GM18868 (cell line): ENCODE results near the gene PPP4R1.
"Not testable (repeated sequence)": the region's sequence is repeated elsewhere in the genome, so short reads cannot be mapped to it uniquely, and the experiment has no call there.

Experiments
- ATAC-seq: cut with Tn5 transposase; IDR thresholded peaks from one replicate; pipeline ENCODE4 v1.9.1; 2021; ENCODE audit warnings: mild to moderate bottlenecking, moderate library complexity; ENCODE audit not compliant: unreplicated experiment

PPP4R1 gene, protein sequence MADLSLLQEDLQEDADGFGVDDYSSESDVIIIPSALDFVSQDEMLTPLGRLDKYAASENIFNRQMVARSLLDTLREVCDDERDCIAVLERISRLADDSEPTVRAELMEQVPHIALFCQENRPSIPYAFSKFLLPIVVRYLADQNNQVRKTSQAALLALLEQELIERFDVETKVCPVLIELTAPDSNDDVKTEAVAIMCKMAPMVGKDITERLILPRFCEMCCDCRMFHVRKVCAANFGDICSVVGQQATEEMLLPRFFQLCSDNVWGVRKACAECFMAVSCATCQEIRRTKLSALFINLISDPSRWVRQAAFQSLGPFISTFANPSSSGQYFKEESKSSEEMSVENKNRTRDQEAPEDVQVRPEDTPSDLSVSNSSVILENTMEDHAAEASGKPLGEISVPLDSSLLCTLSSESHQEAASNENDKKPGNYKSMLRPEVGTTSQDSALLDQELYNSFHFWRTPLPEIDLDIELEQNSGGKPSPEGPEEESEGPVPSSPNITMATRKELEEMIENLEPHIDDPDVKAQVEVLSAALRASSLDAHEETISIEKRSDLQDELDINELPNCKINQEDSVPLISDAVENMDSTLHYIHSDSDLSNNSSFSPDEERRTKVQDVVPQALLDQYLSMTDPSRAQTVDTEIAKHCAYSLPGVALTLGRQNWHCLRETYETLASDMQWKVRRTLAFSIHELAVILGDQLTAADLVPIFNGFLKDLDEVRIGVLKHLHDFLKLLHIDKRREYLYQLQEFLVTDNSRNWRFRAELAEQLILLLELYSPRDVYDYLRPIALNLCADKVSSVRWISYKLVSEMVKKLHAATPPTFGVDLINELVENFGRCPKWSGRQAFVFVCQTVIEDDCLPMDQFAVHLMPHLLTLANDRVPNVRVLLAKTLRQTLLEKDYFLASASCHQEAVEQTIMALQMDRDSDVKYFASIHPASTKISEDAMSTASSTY

DNA sequence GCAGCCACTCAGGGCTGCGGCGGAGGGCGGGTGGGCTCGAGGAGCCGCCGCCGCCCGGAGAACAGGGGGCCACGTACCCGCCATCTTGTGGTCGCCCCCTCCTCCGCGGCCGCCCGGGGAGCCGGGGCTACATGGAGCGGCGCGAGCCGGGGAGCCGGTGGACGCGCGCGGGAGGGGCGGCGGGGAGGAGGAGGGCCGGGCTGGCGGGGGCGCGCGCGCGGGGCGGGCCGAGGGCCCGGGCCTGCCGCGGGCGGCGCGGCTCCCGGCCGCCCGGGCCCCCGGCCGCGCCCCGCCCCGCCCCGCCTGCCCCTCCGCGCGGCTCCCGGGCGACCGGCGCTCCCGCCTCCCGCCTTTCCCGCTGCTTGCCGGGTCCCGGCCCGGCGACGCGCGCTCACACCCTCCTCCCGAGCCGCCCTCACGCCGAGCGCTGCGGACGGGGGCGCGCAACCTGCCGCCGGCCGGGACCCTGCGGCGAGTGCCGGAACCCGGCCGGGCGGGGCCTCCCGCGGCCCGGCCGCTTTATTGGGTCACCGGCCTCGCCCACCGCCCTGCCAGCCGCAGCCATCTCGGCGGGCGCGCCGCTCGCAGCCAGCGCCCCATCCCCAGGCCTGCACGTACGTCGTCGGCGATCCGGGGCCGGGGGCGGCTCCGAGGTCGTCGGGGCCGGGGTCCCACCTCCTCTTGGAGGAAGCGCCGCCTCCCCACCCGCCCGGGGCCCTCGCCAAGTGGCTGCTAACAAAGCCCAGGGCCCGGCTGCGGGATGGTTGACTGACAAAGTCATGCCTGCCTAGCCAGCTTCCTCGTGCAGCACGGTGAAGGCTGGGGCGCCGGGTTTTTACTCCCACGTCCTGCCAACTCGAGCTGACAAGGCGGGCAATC is at the start of gene PPP4R1:
Gene PPP4R1 (minus strand): TSS at position 159 of the 879 bp plus-strand sequence. CDS start 75 bp downstream, at position 84.
- ATAC-seq = peak; percentile 64

DNA sequence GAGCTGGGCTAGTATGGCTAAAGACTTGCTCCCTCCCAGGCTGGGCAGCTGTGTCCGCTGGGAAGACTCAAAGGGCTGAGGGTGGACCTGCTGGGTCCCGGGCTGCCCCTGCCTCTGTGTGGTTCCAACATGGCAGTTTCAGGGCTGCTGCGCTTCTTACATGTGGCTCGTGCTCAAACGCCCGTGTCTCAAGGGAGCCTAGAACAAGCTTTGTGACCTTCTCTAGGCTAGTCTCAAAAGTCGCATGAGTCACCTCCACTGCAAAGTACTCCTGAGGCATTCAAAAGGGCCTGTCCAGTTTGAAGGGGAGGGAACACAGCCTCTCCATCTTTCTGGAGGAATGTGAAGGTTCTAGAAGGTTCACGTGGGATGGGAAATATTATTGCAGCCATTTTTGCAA is 49.0 kb upstream of the PPP4R1 start:
- no peak for ATAC-seq

DNA sequence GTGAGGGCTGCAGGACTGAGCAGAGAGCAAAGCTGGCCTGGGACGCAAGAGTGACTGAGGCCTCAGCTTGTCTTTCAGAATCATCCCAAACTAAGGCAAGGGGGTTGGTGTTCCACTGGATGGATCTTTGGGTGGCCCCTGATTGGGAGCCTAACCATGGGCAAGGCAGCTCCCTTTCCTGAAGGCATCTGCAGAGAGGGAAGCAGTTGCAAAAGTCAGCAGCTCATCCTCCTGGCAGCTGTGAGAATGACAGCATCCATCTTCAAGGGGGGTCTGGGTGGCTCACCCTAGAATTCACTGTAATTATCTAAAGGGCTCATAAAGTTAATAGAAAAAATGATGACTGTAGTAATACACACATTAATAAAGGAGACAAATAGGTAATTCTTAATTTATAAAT is 47.2 kb upstream of the PPP4R1 start:
- ATAC-seq = no peak

DNA sequence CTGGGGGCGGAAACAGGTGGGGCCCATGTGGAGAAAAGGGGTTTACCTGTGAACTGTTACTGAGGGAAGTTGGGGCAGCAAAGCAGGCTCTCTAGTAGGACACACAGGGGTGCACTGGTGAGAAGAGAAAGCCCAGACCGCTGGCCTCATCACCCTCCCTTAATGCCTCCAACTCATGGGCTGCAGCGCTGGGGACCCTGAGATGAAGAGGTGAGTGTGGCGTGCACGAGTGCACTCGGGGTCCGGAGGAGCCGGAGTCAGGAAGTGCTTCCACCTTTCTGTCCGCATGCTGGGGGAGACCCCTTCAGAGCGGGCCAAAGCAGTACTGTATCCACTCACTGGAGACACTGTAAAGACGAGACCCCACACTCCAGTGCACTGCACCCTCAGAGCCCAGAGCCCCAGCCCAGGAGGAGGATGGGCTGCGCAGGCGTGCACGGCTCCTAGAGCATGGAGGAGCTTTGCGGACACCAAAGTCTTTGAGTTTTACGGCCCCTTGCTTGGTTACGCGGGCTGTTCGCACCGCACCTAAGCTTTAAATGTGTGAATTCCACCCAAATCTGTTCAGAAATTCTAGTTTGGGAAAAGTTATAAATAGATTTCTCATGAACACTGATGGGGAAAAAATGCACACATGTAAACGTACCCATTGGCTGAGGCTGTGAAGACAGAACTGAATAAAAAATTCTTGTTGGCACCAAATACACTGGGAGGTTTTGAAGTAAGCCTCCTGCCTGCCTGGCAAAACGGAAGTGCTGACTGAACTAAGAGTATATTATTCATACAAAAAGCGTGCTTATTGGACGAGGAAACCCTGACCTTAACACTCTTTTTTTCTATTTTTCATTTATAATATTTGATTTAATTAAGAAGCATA is 45.4 kb upstream of the PPP4R1 start:
- no peak for ATAC-seq

DNA sequence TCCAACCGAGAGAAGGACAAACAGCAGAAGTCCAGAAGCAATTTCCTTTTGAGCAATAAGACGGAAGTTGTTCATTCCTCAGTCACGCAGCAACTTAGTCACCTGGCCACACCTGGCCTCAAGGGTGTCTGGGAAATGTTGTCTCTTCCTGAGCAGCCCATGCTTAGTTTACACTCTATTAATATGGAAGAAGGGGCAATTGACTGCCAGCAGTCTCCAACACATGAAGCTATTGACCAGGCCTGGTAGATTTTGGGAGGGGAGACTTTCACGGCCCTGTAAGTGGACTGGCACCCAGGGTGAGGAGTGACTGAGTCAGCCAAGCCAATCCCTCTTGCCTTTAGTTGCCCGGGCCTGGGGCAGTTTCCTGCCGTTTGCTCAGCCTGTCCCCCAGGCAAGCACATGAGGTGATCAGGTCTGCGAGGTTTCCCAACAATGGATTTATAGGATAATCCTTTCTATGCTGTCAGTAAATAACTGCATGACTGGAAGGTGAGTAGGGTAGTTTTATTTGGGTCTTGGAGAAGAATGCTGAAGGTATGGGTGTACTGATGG is 43.8 kb upstream of the PPP4R1 start:
- no peak for ATAC-seq

DNA sequence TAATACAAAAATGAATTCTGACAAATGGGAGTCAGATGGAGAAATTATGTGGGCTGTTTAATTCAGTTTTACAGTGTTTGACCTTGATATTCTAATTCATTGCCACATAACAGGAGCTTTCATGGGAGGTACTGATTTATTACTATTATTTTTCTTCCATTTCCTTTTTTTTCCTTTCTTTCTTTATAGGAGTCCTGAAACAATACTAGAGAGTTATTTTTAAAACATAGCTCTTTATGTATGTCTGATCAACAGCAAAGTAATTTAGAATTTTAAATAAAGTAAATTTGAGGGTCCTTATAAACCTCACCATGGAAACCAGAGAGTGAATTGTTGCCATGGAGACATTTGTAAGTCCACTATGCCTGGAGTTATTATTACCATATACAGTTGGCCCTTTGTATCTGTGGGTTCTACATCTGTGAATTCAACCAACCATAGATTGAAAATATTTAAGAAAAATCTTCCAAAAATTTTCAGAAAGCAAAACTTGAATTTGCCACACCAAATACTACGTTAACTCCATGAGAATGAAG is 40.9 kb upstream of the PPP4R1 start:
- ATAC-seq = no peak

DNA sequence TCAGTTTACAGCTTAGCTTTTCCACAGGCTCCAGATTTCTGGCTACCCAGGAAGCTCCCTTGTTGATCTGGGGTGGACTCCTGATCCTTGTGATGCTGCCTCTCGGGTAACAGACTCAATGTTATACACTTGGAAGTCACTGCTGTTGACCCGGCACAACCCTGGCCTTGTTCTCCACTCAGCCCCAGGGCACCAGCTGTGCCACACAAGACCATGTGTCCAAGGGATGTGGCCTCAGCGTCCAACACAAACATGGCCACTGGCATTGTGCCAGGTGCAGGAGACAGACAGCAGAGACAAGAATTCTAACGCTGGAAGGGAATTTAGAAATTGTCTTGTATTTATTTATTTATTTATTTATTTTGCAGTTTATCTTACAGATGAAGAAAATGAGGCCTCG is 39.0 kb upstream of the PPP4R1 start:
- ATAC-seq = no peak

DNA sequence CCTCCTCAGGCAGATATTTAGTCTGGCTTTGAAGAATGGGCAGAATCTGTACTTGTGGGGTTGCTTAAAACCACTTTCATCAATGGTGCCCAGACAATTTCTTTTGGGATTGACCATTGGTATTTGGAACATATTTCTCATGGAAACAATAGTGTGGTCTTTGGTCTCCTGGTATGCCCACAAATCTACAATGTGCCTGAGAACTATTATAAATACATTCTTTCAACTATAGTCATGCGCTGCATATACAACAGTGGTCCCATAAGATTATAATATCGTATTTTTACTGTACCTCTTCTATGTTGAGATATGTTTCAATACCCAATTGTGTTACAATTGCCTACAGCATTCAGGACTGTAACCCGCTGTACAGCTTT is 34.8 kb upstream of the PPP4R1 start:
- ATAC-seq = no peak

DNA sequence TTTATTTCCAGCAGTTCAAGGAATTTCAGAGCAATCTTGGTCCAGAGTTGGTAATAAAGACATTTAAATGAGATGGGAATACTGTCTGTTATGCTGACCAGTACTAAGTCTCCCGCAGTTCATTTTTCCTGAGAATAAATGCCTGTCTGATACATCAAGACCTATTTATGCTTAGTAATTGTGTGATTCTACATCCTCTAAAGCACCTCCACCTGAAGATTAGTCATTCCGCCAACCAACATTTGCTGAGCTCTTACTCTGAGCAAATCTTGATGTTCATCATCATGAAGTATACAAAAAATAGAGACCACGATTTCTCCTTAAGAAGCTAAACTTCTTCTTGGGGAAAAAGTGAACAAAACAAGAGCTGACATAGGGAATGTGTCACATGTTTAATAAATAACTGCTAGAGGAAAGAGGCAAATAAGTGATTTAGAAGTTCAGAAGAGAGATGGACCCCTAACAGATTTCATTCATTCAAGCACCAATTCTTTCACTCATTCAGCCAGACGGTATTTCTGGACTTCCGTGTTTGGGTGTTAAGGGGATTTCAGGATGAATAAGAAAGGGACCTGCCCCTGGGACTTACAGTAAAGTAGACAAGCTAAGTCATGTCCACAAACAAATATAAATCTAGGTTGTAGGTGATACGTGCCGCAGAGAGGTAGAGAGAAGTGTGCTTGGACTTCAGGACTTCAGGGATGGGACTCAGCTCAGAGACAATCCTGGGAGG is 34.2 kb upstream of the PPP4R1 start:
- peak; percentile 69 for ATAC-seq

DNA sequence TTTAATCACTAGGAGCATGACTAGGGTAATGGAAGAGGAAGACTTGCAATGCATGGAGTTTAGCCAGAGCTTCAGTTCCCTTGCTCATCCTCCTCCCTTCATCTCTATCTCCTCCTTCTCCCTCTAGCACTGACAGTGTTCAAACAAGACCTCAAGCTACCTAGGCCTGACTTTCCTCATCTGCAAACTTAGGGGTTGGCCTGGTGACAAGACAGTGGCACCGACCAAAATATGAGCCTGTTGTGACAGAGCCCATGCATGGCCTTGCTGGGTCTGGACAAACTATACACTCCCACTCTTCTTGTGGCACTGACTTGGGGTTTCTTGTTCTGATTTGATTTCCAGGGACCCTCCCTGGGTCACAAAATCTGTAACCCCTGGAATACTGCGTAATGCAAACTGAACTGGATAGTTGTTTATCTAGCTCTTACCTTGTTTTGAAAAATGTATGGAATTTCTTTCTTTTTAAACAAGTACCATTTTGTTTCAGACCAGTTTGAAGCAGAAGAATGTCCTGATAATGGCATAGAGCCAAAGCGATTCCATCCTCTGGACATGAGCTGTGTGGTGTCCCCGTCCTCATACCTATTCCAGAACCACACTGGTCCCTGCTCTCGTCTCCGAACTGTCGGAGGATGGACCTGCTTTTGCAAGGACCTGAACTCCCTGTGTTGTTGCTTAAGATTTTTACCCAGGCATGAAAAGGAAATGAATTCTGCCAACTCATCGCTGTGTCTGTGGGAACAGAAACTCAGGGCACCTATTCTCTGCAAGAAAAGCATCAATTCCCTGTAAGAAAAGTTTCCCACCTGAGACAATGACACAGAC is 33.4 kb upstream of the PPP4R1 start:
- ATAC-seq = no peak

DNA sequence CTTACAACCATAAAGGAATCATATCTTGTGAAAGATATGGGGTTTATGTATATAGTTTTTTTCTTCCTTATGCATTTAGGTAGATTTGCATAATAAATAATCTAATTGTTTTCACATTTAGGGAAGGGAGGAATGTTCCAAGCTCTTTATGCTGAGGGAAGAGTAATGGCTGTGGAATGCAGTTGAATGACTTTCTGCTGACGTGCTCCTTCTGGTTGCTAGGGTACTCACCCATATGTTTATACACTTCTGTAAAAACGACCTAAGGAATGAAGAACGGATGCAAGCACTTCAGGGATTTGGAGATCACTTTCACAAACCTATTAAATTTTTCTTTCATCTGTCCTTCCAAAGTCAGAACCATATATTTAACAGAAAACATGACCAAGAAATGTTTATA is 29.2 kb upstream of the PPP4R1 start:
- no peak for ATAC-seq

DNA sequence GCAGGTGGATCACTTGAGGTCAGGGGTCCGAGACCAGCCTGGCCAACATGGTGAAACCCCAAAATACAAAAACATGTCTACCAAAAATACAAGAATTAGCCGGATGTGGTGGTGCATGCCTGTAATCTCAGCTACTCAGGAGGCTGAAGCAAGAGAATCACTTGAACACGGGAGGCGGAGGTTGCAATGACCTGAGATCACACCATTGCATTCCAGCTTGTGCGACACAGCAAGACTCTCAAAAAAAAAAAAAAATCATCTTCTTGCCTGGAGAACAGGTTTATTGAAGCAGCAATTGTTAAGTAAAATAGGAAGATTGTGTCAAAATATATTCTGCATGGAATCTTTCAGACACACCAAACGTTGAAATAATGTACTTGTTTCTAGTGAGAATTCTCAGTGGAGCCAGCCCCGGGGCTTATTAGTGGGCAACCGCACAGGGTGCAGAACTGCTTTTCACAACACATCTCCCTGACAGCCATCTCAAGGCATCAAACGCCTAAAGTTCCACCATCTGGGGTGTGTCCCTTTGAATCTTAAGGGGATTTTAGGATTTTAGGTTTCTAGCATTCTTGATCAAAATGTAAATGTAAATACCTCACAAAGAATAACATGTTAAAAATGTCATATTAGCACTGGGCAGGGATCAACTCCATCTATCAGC is 28.6 kb upstream of the PPP4R1 start:
- no peak for ATAC-seq

DNA sequence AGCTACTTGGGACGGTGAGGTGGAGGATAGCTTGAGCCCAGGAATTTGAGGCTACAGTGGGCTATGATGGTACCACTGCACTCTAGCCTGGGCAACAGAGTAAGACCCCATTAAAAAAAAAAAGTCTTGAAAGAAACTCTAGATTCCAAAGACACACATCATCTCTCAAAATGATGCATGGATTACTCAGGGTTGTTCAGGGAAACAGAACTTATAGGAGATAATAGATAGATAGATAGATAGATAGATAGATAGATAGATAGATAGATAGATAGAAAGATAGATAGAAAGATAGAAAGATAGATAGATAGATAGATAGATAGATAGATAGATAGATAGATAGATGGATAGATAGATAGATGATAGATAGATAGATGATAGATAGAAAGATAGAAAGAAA is 26.7 kb upstream of the PPP4R1 start:
- ATAC-seq = not testable (repeated sequence)

DNA sequence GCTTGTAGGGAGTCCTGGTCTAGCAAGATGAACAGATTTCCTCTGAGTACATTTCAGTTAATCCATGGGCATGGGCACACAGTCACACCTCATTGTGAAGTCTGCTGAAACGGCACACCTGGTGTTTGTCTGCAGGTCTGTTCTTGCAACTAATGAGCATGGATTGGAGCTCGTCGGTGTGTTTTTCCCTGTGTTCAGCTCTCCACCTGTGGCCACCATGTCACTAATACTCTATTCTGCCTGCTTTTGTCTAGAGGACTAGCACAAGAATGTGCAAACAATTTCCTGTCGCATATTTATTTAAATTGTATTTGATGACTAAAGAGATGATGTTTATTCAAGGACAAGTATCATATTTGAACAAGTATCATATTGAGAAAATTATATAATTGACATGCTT is 24.5 kb upstream of the PPP4R1 start:
- no peak for ATAC-seq

DNA sequence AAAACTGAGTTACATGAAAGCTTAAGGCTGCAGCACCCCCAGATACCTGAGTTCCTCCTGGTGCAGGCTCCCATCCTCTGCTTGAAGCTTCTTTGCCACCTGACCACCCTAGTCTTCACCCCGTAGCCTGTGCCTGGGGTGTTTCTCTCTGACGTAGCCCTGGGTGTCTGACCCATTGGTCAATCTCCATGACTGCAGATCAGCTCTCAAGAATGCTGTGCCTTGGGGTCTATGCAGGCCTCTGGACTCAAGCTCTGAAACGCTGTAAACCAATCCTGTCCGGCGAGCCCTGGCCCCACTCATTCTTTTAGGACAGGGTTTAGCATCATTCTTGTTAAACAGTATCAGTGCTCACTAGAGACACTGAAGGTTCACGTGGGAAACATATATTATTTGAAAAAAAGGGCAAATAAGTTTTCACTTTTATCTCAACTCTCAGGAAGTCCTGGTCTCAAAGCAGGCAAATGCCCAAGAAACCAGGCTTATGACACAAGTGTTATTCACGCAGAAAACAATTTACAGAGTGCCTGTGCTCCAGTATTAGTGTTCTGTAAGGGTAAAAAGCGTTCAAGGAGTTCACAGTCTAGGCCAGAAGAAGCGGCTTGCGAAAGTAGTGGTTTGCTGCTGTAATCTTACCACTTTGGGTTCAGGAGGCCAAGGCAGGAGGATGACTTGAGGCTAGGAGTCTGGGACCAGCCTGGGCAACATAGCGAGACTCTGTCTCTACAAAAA is 22.8 kb upstream of the PPP4R1 start:
- no peak for ATAC-seq

DNA sequence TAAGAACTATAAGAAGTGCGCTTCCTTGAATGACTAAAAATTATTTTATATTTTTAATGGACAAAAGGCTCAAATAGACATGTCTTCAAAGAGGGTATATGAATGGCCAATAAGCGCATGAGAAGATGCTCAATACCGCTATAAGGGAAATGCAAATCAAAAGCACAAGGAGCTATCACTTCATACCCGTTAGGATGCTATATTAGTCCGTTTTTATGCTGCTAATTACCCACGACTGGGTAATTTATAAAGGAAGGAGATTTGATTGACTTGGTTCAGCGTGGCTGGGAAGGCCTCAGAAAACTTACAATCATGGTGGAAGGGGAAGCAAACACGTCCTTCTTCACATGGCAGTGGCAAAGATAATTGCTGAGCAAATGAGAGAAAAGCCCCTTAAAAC is 20.5 kb upstream of the PPP4R1 start:
- ATAC-seq = no peak
